Stimulated activated CD4-positive, alpha-beta T cell treated with anti-CD3 and anti-CD28 coated beads, TNF-alpha, amount 100 ng/mL, for 48 hours (primary cell): ENCODE measurements around the gene RNF223.
"Not testable (repeated sequence)": the region's sequence is repeated elsewhere in the genome, so short reads cannot be mapped to it uniquely, and the experiment has no call there.

Experiments used
- DNase-seq, 3 donors: peaks; one replicate each; pipeline ENCODE4 v3.0.0-alpha.2; 2020; ENCODE audit warnings: low read depth in 3 of 3

Gene RNF223

GRCh38 chr1:1072849-1073742 lies 1.0 kb downstream of the RNF223 start:
- no peak for DNase-seq

- no peak for DNase-seq
These were observed 1.7 kb downstream of the RNF223 start for GRCh38 chr1:1072299-1072848.

GRCh38 chr1:1071486-1072298 lies 2.4 kb downstream of the RNF223 start:
- DNase-seq, result no peak

GRCh38 chr1:1069711-1070676 lies 4.1 kb downstream of the RNF223 start:
- DNase-seq, result no peak

- peak; percentile 78 to 81 (median 79) for DNase-seq
These were observed 4.9 kb downstream of the RNF223 start for GRCh38 chr1:1069056-1069710.

GRCh38 chr1:1068517-1069055 lies 5.5 kb downstream of the RNF223 start:
- no peak for DNase-seq

- no peak for DNase-seq
These were observed 6.1 kb downstream of the RNF223 start for GRCh38 chr1:1067860-1068516.

- no peak for DNase-seq
These were observed 6.7 kb downstream of the RNF223 start for GRCh38 chr1:1067284-1067859.

- no peak for DNase-seq
These were observed 7.5 kb downstream of the RNF223 start for GRCh38 chr1:1066403-1067283.

GRCh38 chr1:1065940-1066304 lies 8.2 kb downstream of the RNF223 start:
- DNase-seq, result not testable (repeated sequence)

GRCh38 chr1:1065265-1065939 lies 8.7 kb downstream of the RNF223 start:
- DNase-seq, result no peak

GRCh38 chr1:1063945-1064831 lies 9.9 kb downstream of the RNF223 start:
- DNase-seq, result peak; percentile 77 to 83 (median 81)

GRCh38 chr1:1063261-1063944 lies 10.7 kb downstream of the RNF223 start:
- DNase-seq, result no peak

GRCh38 chr1:1062348-1063163 lies 11.6 kb downstream of the RNF223 start:
- no peak for DNase-seq

GRCh38 chr1:1061682-1062345 lies 12.3 kb downstream of the RNF223 start:
- no peak for DNase-seq
